GM12865 (cell line): ENCODE measurements around the gene WWTR1.

ENCODE experiments used
- DNase-seq: peaks from one replicate; pipeline ENCODE4 v3.0.0; 2010; ENCODE audit warnings: low read depth
- H3K4me3 ChIP-seq: 2 replicates; pipeline ENCODE4 v1.5.1; 2011; ENCODE audit warnings: mild to moderate bottlenecking, low read depth, low read length, control low read depth
- CTCF ChIP-seq: IDR thresholded peaks from 2 replicates; pipeline ENCODE4 v1.5.1; 2011; ENCODE audit warnings: low read length, control low read depth, low read depth, inconsistent platforms; ENCODE audit not compliant: insufficient read depth; ENCODE audit errors: missing control alignments

Gene WWTR1

GRCh38 chr3:149605902-149606301 is 51.9 kb downstream of the WWTR1 start:
- no peak overlapping the region for H3K4me3 ChIP-seq
- no peak for DNase-seq
- TF ChIP-seq CTCF = no peak

DNA sequence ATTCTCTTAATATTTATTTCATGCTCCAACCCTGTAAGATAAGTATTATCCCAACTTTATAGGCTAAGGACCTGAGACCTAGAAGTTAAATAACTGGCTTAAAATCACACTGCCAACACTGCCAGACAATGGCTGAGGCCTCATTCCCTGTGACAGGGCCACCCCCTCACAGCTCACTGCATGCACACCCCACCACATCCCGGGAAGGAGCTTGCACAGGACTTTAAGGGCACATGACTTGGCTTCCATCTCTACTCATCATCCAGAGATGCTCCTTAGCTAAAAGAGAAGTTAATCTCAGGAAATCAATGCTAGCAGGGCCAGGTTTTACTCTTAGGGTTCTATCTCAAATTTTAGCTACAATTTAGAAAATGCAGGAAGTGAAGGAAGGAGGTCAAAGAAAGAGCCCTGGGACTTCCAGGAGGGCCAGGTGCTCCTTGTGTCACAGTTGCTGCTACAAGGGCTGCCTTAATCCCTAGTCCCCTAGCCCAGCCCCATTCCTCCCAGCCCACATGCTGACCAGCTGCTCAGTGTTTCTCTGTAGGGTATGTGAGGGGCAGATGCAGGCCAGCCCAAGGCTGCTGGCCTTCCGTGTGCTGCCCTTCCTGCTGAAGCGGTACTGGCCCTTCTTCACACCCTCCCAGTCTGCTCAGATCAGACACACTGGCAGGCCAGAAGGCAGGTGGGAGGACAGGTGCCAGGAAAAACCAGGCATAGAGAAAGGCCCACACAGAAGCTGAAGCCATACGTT is 53.5 kb downstream of the WWTR1 start:
- no peak for TF ChIP-seq CTCF
- no peak overlapping the region for H3K4me3 ChIP-seq
- DNase-seq = no peak

GRCh38 chr3:149603126-149604074 is 54.4 kb downstream of the WWTR1 start:
- no peak for TF ChIP-seq CTCF

DNA sequence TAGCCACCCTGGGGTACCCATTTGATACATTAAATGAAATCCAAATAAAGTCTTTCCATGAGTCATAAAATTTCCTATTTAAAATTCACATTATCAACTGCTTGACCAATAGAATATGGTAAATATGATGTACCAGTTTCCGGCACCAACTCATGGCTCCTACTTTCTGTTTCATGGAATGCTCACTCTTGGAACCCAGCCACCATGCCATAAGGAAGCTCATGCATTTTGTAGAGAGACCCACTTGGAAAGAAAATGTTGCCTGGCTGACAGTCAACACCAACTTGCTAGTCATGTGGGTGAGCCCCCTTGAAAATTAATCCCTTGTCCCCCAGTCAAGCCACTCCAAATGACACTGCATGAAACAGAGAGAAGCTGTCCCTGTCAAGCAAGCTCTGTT is 57.2 kb downstream of the WWTR1 start:
- DNase-seq = no peak
- TF ChIP-seq CTCF = no peak
- H3K4me3 ChIP-seq = no peak overlapping the region

More at GRCh38 chr3:149603126-149604074, 54.4 kb downstream of the WWTR1 start:
- no peak for DNase-seq
- no peak overlapping the region for H3K4me3 ChIP-seq

DNA sequence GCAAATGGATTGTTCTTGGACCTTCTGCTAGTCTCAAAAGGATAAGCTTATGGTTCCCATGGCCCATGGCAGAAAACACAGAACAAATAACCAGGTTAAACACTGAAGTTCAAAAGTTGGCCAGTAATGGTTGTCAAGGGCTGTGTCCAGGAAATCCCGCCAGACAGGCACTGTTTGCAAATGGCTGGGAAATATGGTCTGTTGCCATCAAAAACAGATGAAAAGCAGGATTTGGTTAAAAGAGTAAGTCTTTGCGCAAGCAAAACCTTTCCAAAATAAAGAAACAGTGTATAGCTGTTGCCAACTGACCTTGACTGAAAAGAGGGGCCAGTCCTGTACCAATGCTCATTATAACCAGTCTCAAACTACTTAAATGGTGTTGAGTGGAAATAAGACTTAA is 58.6 kb downstream of the WWTR1 start:
- DNase-seq = no peak
- no peak for TF ChIP-seq CTCF

DNA sequence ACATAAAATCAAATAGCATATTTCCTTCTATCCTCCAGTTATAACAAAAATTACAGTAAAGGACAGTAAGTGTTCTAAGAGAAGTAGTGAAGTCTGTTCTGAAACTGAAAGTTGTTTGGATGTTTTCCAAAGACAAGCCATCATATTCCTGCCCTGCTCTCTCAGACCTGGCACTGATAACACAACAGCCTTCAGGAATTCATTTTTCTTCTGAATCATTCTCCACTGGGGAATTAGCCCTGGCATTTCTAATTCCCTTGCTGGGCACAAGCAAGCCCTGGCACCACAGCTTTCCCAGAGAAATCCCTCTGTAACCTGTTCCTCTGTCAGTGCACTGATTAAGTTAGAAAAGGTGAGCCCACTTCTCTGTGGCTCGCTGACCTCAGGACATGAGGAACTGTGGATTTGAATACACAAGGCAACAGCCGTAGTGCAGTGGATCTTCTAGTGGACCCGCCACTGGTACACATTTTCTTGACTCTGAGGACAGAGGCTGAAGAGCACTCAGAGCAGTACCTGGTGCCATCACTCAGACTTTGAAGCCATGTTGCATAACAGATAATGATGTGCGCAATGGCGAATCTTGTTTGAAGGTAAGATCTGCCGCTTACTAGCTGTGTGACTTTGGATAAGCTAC is 61.6 kb downstream of the WWTR1 start:
- no peak for DNase-seq
- no peak for TF ChIP-seq CTCF
- H3K4me3 ChIP-seq = no peak overlapping the region

More for the DNA sequence above, 58.6 kb downstream of the WWTR1 start:
- H3K4me3 ChIP-seq = no peak overlapping the region
